ENCODE data around the gene NHLRC3.
"Not testable (repeated sequence)": the region's sequence is repeated elsewhere in the genome, so short reads cannot be mapped to it uniquely, and the experiment has no call there.

The NHLRC3 gene

DNA sequence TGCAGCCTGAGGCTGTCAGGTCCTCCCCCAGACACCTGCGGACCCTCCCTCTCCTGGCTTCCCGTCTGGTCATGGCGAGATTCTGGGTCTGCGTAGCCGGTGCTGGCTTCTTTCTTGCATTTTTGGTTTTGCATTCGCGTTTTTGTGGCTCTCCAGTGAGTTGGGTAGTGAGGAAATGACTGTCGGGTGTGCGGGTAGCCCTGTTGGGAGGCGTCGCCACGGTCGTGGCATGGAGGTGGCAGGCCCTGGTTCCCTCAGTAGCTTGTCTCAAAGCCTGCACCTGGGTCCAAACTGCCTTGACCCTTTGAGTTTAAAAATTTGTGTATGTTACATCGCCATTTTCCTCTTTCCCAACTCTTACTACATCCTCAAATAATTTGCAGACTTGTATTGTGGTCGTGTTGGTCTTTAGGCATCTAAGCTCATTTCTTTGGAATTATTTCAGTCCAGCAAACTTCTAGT, 344 bp downstream of the NHLRC3 start:
- peak overlapping the region; percentile 47 to 98 (median 88) for H3K27ac ChIP-seq

DNA sequence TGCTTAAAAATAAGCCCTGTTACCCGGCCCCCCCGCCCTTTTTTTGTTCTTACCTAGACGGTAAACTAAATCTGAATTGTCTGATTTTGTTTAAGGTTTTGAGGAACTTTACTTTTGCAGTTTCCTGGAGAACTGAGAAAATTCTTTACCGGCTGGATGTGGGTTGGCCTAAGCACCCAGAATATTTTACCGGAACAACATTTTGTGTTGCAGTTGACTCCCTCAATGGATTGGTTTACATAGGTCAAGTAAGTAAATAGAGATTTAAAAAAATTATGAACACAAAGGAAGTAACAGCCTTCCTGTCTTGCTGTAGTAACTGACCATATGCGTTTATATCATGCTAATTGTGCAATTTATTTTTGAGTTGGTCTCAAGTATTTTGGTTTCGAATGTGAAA, 785 bp downstream of the NHLRC3 start:
- Histone ChIP-seq H3K27ac (peak overlapping the region in 20 of 21 experiments; percentile 75 to 98 (median 88)), H3K4me3 (peak overlapping the region; percentile 53 to 98 (median 92))

More for the DNA sequence above, 344 bp downstream of the NHLRC3 start:
- peak overlapping the region; percentile 53 to 98 (median 92) for H3K4me3 ChIP-seq

DNA sequence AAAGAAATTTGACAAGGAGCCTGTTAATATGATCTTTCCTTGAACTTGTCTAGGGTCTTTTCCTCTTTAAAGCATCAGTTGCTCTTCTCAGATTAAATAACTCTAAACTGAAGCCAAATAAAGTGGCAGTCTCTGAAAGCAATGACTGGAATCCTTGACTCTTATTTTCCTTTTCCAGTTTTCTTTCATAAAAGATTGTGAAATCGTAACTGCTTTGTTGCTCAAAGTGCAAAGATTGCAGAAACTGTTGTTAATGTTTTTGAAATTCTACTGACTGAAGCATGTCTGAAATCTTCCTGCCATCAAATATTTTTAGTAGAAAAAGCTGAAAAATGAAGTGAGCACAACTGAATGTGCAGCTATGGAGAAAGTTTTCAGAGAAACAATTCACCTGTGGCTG, 1.9 kb downstream of the NHLRC3 start:
- Histone ChIP-seq H3K27ac (peak overlapping the region in 3 of 21 experiments; percentile 17 to 59 (median 37)), H3K4me3 (no peak overlapping the region)

GRCh38 chr13:39044536-39044935, 6.3 kb downstream of the NHLRC3 start:
- Histone ChIP-seq H3K27ac (no peak overlapping the region), H3K4me3 (no peak overlapping the region)

DNA sequence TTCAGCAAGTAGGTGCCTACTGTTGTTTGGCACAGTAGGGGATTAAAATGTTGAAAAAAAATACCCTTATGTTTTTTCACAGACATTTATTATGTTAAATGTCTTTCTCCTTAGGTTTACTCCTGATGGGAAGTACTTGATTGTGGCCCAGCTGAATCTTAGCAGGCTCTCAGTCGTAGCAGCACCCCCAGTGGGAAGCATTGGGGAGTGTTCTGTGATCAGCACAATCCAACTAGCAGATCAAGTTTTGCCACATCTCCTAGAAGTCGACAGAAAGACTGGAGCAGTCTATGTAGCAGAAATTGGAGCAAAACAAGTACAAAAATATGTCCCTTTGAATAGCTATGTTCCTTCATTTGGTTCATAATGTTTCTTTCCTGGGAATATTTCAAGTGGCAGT, 9.3 kb downstream of the NHLRC3 start:
- H3K27ac ChIP-seq = peak overlapping the region in 1 of 21 experiments; percentile 9

DNA sequence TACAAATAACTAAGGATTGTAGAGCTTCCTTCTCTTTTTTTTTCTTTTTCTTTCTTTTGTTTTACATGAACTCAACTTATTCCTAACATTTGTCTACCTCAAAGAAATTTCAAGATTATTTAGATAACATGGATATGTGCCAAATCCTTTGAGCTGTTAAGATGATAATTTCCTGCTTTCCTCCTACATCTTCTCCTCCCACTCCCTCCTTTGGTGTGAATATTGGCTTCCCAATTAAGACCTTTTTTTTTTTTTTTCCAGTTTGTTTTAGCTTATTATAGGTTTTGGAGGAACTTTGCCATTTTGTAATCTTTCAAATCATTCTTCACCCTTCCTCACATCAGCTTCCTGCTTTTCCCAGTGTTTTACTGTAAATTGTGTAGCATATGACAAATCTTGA, 10.6 kb downstream of the NHLRC3 start:
- H3K27ac ChIP-seq = no peak overlapping the region
- no peak overlapping the region for H3K4me3 ChIP-seq

More for the DNA sequence above, 9.3 kb downstream of the NHLRC3 start:
- H3K4me3 ChIP-seq = no peak overlapping the region

DNA sequence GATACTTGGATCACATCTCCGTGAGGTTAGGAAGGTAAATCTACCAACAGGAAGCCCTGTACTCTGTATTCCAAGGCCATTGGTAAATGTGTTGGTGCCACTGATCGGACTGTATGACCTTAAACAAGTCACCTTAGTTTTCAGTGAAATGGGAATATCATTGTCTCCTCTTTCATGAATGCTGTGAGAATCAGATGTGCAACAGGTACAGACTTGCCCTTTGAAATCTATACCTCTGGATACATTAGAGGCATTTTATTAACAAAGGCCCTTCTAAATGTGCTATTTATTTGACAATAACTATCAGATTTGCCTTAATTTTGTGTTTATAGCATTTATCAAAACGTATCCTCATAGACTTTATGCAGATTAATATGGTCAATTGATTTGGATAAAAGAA, 11.0 kb downstream of the NHLRC3 start:
- Histone ChIP-seq H3K27ac (no peak overlapping the region), H3K4me3 (no peak overlapping the region)

GRCh38 chr13:39051157-39051556, 12.9 kb downstream of the NHLRC3 start:
- no peak overlapping the region for H3K4me3 ChIP-seq
- H3K27ac ChIP-seq = no peak overlapping the region

DNA sequence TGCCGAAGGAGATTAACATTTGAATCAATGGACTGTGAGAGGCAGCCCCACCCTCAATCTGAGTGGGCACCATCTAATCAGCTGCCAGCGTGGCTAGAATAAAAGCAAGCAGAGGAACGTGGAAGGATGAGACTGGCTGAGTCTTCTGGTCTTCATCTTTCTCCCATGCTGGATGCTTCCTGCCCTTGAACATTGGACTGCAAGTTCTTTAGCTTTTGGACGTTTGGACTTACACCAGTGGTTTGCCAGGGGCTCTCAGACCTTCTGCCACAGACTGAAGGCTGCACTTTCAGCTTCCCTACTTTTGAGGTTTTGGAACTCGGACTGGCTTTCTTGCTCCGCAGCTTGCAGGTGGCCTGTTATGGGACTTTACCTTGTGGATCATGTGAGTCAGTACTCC, 14.7 kb downstream of the NHLRC3 start:
- no peak overlapping the region for H3K4me3 ChIP-seq
- H3K27ac ChIP-seq = no peak overlapping the region

GRCh38 chr13:39054112-39054511, 15.9 kb downstream of the NHLRC3 start:
- Histone ChIP-seq H3K4me3 (no peak overlapping the region), H3K27ac (no peak overlapping the region)

DNA sequence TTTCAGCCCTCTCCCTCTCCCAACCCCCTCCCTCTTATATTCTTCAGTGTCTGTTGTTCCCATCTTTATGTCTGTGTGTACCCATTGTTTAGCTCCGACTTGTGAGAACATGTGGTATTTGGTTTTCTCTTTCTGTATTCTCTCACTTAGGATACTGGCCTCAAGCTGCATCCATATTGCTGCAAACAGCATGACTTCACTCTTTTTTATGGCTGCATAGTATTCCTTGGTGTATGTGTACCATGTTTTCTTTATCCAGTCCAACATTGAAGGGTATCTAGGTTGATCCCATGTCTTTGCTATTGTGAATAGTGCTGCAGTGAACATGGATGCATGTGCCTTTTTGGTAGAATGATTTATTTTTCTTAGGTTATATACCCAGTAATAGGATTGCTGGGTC, 17.8 kb downstream of the NHLRC3 start:
- Histone ChIP-seq H3K27ac (no peak overlapping the region), H3K4me3 (no peak overlapping the region)

DNA sequence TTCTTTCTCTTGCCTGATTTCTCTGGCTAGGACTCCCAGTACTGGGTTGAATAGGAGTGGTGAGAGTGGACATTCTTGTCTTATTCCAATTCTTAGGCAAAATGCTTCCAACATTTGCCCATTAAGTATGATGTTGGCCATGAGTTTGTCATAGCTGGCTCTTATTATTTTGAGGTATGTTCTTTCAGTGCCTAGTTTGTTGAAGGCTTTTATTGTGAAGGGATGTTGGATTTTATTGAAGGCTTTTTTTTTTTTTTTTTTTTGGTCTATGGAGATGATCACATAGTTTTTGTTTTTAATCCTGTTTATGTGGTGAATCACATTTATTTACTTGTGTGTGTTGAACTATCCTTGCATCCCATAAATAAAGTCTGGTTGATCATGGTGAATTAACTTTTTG, 19.8 kb downstream of the NHLRC3 start:
- Histone ChIP-seq H3K4me3 (no peak overlapping the region), H3K27ac (no peak overlapping the region)

DNA sequence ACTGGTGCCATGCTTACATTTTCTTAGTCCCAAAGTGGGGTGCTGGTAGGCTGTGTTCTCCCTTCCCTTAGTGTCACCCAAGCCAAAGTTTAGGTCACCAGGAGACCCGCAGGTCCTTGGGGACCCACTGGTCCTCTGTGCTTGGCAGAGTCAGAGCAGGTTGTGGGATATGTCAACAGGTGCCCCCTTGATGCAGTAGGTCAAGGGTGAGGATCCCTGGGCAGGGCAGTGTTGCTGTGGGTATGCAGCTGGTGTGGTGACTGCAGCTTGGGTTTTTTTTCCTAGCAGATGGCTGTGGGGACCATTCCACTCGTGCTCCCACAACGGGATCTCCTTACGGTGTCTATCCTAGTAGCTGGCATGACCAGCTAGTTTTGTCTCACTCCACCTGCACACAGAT, 23.7 kb downstream of the NHLRC3 start:
- no peak overlapping the region for H3K27ac ChIP-seq
- H3K4me3 ChIP-seq = no peak overlapping the region

GRCh38 chr13:39072842-39073241, 34.6 kb downstream of the NHLRC3 start:
- Histone ChIP-seq H3K4me3 (no peak overlapping the region), H3K27ac (no peak overlapping the region)

DNA sequence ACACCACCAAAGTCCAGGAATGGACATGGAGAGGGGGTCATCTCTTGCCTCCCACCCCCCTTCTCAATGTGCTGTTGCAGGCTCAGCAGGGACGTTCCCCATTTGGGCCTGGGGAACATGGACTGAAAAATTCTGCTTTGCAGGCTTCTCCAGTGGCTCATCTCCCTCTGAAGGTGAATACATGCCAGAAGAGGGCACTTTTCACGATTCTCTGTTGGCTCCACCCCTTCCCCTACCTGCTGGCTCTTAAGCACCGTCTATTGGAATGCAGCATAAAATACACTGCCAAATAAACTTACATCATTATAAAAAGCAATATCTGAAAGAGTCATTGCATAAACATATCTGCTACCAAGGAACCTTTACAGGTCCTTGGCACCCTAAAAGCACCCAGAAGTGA, 35.7 kb downstream of the NHLRC3 start:
- H3K27ac ChIP-seq = no peak overlapping the region
- no peak overlapping the region for H3K4me3 ChIP-seq

DNA sequence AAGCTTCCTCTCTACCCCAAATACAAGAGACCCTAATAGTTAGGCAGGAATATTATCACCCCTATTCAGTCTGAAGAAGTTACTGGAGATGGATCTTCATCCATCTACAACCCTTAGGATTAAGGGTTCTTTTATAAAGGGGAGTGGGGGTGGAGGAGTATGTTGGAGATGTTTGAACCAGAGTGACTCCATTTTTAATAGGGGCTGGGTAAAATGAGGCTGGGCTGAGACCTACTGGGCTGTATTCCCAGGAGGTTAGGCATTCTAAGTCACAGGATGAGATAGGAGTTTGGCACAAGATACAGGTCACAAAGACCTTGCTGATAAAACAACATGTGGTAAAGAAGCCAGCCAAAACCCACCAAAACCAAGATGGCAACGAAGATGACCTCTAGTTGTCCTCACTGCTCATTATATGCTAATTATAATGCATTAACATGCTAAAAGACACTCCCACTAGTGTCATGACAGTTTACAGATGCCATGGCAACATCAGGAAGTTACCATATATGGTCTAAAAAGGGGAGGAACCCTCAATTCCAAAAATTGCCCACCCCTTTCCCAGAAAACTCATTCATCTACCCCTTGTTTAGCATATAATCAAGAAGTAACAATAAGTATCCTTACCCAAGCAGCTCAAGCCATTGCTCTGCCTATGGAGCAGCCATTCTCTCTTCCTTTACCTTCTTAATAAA, 48.1 kb downstream of the NHLRC3 start:
- not testable (repeated sequence) for H3K27ac ChIP-seq, H3K4me3 ChIP-seq

GRCh38 chr13:39091586-39091985, 53.3 kb downstream of the NHLRC3 start:
- H3K27ac ChIP-seq = no peak overlapping the region
- H3K4me3 ChIP-seq = no peak overlapping the region

DNA sequence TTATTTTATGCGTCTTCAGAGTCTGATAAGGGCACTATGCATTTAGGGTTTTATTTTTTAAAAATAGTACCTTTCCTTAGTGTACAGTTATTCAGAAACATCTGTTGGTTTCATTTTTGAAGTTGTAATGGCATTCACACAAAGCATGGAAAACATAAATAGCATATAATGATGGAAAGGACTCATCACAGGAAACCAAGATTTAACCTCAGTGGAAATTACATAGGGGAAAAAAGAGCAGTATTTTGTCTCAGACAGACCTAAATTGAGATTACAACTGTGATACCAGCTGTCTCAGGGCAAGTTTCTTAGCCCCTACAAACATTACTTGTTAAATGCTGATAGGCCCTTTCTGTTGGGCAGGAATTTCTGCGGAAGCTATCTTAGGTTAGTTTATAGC, 57.2 kb downstream of the NHLRC3 start:
- no peak overlapping the region for H3K27ac ChIP-seq
- no peak overlapping the region for H3K4me3 ChIP-seq

GRCh38 chr13:39099231-39099630, 61.0 kb downstream of the NHLRC3 start:
- H3K27ac ChIP-seq = no peak overlapping the region

More at GRCh38 chr13:39099231-39099630, 61.0 kb downstream of the NHLRC3 start:
- no peak overlapping the region for H3K4me3 ChIP-seq

All from skin epidermis (tissue), 12 donors.